Activated gamma-delta T cell treated with Interleukin-2 at 50 U/mL for 16 hours (primary cell): ENCODE results near the gene VRK2.
"Not testable (repeated sequence)": the region's sequence is repeated elsewhere in the genome, so short reads cannot be mapped to it uniquely, and the experiment has no call there.

Source experiments
- DNase-seq: peaks from one replicate; pipeline ENCODE4 v3.0.0-alpha.2; 2020

The VRK2 gene

DNA sequence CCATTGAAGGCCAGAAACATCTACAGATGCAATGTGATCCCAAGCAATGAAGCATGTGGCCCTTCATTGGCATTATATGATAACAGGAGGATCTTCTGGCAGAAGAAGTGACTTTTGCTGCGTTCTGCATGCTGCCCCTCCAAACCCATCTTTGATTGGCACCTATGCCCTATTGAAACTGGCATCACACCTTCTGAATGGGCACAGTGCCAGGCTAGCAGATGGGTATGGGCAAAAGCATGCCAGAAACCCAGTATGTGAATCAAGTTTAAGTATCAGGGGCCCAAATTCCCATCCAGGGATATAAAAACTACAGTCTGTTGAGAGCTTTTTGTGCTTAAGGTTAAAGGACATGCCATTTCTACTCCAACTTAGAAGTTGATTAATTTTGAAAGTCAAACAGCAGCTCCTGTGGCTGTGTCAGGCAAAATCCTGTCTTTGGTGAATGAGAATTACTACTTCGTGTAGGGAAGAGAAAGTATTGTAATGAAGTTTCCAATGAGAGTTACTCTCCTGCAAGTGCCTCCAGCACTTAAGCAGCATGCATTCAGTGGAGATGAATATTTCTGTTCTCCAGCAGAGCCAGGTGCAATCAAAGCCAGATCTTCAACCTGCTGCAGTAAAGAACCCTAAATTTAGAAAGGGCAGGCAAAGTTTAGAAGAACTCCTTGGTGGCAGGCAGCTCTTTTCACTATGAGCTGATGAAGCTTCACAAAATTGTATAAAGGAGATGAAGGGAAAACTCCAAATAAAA lies 8.6 kb downstream of the VRK2 start:
- DNase-seq = no peak

DNA sequence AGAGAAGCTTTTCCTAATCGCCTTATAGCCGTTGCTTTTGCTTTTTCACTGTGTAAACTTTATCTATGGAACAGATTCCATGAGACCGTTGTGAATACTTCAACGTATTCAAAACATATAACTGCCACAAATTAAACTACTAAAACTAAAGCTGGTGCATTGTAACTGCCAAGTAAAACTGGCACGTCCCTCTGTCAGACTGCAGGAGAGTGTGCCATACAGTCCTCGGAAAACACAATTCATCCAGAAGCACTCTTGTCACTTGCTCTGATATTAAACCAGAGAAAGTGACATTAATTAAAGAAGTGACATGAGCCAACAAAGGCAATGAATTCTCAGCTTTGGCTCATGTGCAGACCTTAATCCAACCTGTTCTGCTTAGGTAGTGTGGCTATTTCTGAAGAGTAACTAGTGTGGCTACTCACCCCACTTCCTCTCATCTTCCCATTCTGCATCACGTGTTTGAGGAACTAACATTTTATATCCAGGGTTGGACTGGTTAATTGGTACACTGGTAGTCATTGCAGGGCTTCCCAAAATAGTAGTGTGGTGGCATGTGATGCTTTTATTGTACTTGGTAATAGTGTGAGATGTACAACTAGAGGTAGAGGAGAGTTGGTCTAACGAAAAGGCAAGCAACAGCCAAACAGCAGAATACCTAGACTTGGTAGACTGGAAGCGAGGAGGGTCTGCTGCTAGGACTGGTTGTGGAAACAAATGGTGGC lies 9.7 kb downstream of the VRK2 start:
- DNase-seq = no peak

DNA sequence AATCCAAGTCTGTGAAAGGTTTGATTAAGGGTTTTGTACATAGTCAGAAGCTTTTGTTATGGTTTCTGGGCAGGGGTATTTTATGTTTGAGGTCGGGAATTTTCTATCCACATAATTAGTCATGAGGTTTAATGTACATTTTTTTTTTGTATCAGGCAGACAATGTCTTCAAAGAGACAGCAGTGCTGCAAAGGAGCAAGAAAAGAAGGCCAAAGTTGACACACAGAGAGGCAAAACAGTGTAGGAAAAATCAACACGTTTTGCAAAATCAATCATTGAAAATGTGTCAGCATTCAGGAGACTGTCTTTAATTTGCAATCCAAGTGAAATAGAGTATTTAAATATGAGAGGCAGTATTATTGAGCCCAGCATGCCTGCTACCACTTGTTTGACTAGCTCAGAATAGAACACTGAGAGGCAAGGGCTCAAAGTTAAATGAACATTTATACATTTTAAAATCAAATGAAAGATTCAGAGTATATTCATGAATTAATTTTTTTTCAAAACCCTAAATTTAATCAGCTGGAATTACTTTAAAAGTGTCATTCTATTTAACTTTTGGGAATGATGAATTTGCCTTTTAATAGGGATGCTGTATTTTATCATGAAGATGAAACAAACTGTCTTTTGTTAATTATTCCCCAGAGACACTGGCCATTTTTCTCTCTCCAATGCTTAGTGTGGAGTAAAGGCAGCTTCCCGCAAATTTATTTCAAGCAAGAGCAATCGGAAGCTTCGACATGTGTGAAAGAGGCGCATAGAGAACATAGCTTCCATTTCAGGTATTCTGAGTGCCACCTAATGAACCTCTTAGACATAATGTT lies 11.3 kb downstream of the VRK2 start:
- no peak for DNase-seq

- DNase-seq = no peak
Observed at GRCh38 chr2:58063641-58064040, 17.0 kb downstream of the VRK2 start.

GRCh38 chr2:58064086-58064485 lies 17.5 kb downstream of the VRK2 start:
- no peak for DNase-seq

GRCh38 chr2:58065248-58065647 lies 18.6 kb downstream of the VRK2 start:
- no peak for DNase-seq

GRCh38 chr2:58067001-58067400 lies 20.4 kb downstream of the VRK2 start:
- DNase-seq = no peak

- DNase-seq = no peak
Observed at GRCh38 chr2:58070765-58071164, 24.2 kb downstream of the VRK2 start.

- DNase-seq = no peak
Observed at GRCh38 chr2:58072102-58072501, 25.5 kb downstream of the VRK2 start.

DNA sequence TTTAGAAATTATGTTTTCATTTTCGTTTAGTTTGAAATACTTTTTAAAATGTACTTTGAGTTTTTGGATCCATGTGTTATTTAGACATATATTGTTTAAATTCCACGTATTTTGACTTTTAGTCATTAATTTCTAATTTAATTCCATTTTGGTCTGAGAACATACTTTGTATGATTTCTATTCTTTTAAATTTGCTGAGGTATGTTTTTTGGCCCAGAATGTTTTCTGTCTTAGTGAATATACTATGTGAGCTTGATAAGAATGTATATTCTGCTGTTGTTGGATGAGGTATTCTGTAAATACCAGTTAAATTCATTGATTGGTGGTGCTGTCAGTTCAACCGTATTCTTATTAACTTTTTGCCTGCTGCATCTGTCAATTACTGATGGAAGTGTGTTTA lies 26.4 kb downstream of the VRK2 start:
- no peak for DNase-seq

GRCh38 chr2:58073751-58074150 lies 27.1 kb downstream of the VRK2 start:
- DNase-seq = no peak

GRCh38 chr2:58081000-58081399 lies 34.4 kb downstream of the VRK2 start:
- no peak for DNase-seq

GRCh38 chr2:58089081-58089480 lies 42.5 kb downstream of the VRK2 start:
- no peak for DNase-seq

DNA sequence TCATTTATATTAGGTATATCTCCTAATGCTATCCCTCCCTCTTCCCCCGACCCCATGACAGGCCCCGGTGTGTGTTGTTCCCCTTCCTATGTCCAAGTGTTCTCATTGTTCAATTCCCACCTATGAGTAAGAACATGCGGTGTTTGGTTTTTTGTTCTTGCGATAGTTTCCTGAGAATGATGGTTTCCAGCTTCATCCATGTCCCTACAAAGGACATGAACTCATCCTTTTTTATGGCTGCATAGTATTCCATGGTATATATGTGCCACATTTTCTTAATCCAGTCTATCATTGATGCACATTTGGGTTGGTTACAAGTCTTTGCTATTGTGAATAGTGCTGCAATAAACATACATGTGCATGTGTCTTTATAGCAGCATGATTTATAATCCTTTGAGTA lies 46.2 kb downstream of the VRK2 start:
- DNase-seq = not testable (repeated sequence)

DNA sequence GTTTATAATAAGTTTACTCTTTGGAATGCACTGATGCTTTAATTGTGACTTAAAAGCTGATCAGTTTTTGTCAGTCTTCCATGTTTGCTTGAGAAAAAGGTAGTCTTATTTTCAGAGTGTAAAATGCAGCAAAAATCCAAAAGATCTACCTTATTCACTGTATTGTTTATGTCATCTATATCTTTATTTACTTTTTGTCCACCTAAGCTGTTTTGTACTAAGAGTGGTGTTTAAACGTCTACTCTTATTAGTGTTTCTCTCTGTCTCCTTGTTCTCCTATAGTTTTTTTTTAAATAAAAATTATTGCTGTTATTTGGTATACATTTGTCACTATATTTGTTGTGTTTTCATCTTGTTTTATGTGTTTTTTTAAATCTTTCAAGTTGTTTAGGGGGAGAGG lies 50.4 kb downstream of the VRK2 start:
- no peak for DNase-seq

DNA sequence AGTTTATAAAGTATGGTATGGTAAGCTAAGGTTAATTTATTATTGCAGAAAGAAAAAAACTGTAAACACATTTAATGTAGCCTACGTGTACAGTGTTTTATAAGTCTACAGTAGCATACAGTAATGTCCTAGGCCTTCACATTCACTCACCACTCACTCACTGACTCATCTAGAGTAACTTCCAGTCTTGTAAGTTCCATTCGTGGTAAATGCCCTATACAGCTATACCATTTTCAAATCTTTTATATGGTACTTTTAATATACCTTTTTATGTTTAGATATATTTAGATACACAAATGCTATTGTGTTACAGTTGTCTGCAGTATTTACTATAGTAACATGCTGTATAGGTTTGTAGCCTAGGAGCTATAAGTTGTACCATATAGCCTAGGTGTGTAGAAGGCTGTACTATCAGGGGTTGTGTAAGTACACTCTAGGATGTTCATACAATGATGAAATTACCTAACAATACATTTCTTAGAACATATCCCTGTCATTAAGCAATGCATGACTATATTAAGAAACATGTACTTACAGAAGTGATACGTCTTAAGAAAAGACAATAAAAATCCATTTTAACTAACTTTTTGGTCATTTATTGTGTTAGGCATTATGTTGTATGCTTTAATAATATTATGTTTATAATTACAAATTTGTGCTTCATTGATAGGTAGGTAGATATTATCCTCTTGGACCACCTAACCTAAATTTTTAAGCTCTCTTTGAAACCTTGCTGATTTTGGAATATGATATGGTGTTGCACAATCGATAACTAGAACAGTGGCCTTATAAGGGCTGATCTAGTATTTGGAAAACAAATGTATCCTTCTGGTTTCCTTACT lies 51.9 kb downstream of the VRK2 start:
- DNase-seq = no peak

GRCh38 chr2:58099096-58099769 lies 52.6 kb downstream of the VRK2 start:
- no peak for DNase-seq

- DNase-seq = no peak
Observed at GRCh38 chr2:58101500-58101899, 54.9 kb downstream of the VRK2 start.

DNA sequence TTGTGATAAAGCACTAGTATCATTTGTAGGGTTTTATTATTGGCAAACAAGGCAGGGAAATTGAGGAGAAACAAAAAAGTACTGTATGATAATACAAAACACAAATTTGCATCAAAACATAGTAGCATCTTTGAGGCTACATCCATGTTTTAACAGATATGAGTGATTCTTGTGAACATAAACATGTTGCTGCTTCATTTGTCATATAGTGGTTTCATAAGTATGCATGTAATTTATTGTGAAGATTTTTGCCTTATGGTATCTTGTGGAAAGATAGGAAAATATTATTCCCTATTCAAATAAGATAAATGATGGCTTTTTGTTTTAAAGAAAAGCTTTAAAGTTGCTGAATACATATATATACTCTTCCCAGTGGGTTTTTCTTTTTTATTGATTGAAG lies 60.3 kb downstream of the VRK2 start:
- DNase-seq = no peak

GRCh38 chr2:58107803-58108710 lies 61.5 kb downstream of the VRK2 start:
- DNase-seq = no peak

- DNase-seq = no peak
Observed at GRCh38 chr2:58109481-58109880, 62.9 kb downstream of the VRK2 start.
